Ascending aorta (tissue), 2 donors: ENCODE results near the gene LRP8. TPM values are rescaled to one million over a fixed set of nuclear protein-coding genes. Genes with fewer than 3 reads are reported as not detected.

Experiments
- DNase-seq, 2 donors: peaks; one replicate each; pipeline ENCODE4 v3.0.0-alpha.2; 2019; ENCODE audit warnings: low spot score in 2 of 2
- H3K27ac ChIP-seq, 2 donors: fragments of 200-600 bp; sonication (generic); one replicate each; pipeline ENCODE4 v1.5.1; 2016 to 2017; ENCODE audit warnings: mild to moderate bottlenecking in 1 of 2
- H3K27me3 ChIP-seq: fragments of 200-600 bp; sonication (generic); one replicate; pipeline ENCODE4 v1.5.1; 2017
- H3K36me3 ChIP-seq, 2 donors: fragments of 200-600 bp; sonication (generic); one replicate each; pipeline ENCODE4 v1.5.1; 2016
- H3K4me1 ChIP-seq, 2 donors: fragments of 200-600 bp; sonication (generic); one replicate each; pipeline ENCODE4 v1.5.1; 2016 to 2017; ENCODE audit warnings: mild to moderate bottlenecking in 1 of 2
- H3K4me3 ChIP-seq, 2 donors: fragments of 200-600 bp; sonication (generic); one replicate each; pipeline ENCODE4 v1.5.1; 2016 to 2017; ENCODE audit warnings: mild to moderate bottlenecking in 1 of 2
- H3K9me3 ChIP-seq, 2 donors: fragments of 200-600 bp; sonication (generic); one replicate each; pipeline ENCODE4 v1.5.1; 2016
- intact Hi-C: fragments of 100-400 bp; cut with DNase I; formaldehyde crosslinking; loops from one replicate; pipeline ENCODE4 v1.15.1; 2023
- total RNA-seq: library from RNA; depleted of rRNA; stranded (reverse); fragments of >200 nt; gene quantifications from one replicate; pipeline ENCODE4 v1.1.0, GENCODE V29; 2016
- TF ChIP-seq, protein P1 (sequence below), 3 experiments: fragments of 200-600 bp in 2 of 3; fragments of 450-650 bp in 1 of 3; sonication (generic) in 2 of 3; IDR thresholded peaks; one replicate each; pipeline ENCODE4 v1.5.1; 2016 to 2019; ENCODE audit warnings: antibody characterized with exemption in 3 of 3, mild to moderate bottlenecking in 1 of 3, moderate library complexity in 1 of 3

Gene LRP8
- total RNA-seq, 1 donor from 2014 or later: 10.0 TPM

DNA sequence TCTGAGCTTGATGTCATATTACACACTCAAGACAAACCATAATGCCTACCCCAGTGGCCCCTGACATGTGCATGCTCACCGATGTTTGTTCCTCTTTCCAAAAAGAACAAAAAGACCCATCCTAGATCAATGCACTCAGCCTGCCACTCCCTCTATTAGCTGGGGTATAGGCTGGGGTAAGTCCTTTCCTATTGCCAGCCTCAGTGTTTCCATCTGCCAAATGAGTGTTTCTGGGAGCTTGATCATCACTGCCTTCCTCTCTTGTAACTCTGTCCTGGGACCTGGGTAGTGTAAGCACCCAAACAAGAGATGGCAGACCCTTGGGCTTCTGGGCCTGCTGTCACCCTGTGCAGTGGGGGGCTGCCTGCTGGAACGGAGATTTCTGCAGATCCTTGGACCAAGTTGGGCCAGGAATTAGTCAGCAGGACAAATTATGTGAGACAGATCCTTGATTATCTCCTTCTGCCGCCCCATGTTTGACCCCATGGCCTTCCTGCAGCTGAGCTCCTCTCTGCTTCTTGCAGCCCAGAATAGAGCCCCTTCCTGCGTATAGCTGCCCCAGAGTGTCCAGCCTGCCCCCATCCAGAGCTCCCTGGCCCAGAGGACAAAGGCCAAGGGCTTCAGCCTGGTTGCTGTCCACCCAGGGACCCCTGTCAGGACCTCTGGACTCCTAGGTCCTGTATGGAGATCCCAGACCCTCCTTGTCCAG lies 31.5 kb upstream of the LRP8 start:
- Histone ChIP-seq H3K4me1 (no peaks in the 10 kb centered on the region), H3K27ac (no peak overlapping the region), H3K4me3 (no peak overlapping the region), H3K27me3 (no peaks in the 10 kb centered on the region), H3K9me3 (peaks cover 0 to 30% of the 10 kb centered on the region in 2 donors), H3K36me3 (no peaks in the 10 kb centered on the region)
- TF ChIP-seq, protein P1, sequence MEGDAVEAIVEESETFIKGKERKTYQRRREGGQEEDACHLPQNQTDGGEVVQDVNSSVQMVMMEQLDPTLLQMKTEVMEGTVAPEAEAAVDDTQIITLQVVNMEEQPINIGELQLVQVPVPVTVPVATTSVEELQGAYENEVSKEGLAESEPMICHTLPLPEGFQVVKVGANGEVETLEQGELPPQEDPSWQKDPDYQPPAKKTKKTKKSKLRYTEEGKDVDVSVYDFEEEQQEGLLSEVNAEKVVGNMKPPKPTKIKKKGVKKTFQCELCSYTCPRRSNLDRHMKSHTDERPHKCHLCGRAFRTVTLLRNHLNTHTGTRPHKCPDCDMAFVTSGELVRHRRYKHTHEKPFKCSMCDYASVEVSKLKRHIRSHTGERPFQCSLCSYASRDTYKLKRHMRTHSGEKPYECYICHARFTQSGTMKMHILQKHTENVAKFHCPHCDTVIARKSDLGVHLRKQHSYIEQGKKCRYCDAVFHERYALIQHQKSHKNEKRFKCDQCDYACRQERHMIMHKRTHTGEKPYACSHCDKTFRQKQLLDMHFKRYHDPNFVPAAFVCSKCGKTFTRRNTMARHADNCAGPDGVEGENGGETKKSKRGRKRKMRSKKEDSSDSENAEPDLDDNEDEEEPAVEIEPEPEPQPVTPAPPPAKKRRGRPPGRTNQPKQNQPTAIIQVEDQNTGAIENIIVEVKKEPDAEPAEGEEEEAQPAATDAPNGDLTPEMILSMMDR (IDR thresholded peaks at IDR 0.05): no peak
- DNase-seq: peak in 1 of 2 donors; percentile 11
- intact Hi-C loops: no loop called here

DNA sequence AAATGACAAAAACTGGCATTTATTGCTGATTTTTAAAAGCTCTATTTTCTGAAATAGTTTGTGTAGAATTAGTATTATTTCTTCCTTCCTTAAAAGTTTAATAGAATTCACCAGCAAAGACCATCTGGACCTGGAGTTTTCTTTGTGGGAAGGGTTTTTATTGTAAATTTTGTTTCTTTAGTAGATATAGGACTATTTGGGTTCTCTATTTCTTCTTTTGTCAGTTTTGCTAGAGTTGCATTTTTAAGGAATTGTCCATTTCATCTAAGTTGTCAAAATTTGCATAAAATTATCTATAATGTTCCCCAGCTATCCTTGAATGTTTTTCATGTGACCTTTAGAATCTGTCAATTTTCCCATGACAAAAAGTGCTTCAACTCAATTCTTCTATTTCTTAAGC lies 28.8 kb upstream of the LRP8 start:
- intact Hi-C loops: no loop called here
- DNase-seq: no peak
- no peaks in the 10 kb centered on the region for H3K36me3 ChIP-seq
- no peaks in the 10 kb centered on the region for H3K27me3 ChIP-seq
- TF ChIP-seq, protein P1 (IDR thresholded peaks at IDR 0.05): no peak
- no peak overlapping the region for H3K4me3 ChIP-seq
- no peak overlapping the region for H3K27ac ChIP-seq
- peaks cover 0 to 30% of the 10 kb centered on the region in 2 donors for H3K9me3 ChIP-seq
- no peaks in the 10 kb centered on the region for H3K4me1 ChIP-seq

DNA sequence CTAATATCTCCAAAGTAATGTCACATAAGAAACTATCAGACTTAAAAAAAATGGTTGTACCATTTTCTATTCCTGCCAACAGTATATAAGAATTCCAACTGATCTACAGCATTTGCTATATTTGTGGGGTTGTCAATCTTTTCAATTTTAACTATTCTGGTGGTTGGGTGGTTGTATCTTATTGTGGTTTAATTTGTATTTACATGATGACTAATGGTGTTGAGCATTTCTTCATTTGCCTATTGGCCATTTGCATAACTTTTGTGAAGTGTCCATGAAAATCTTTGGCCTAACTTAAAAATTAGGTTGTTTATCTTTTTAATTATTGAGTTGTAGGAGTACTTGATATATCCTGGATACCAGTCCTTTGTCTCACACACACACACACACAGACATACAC lies 26.2 kb upstream of the LRP8 start:
- intact Hi-C loops: no loop called here
- no peaks in the 10 kb centered on the region for H3K27me3 ChIP-seq
- TF ChIP-seq, protein P1 (IDR thresholded peaks at IDR 0.05): no peak

GRCh38 chr1:53352561-53352960 lies 24.7 kb upstream of the LRP8 start:
- DNase-seq: no peak
- TF ChIP-seq, protein P1 (IDR thresholded peaks at IDR 0.05): no peak
- no peak overlapping the region for H3K27ac ChIP-seq

More for the DNA sequence above, 26.2 kb upstream of the LRP8 start:
- Histone ChIP-seq H3K36me3 (no peaks in the 10 kb centered on the region), H3K4me3 (no peak overlapping the region), H3K4me1 (no peaks in the 10 kb centered on the region), H3K27ac (no peak overlapping the region), H3K9me3 (peaks cover 0 to 30% of the 10 kb centered on the region in 2 donors)
- DNase-seq: no peak

DNA sequence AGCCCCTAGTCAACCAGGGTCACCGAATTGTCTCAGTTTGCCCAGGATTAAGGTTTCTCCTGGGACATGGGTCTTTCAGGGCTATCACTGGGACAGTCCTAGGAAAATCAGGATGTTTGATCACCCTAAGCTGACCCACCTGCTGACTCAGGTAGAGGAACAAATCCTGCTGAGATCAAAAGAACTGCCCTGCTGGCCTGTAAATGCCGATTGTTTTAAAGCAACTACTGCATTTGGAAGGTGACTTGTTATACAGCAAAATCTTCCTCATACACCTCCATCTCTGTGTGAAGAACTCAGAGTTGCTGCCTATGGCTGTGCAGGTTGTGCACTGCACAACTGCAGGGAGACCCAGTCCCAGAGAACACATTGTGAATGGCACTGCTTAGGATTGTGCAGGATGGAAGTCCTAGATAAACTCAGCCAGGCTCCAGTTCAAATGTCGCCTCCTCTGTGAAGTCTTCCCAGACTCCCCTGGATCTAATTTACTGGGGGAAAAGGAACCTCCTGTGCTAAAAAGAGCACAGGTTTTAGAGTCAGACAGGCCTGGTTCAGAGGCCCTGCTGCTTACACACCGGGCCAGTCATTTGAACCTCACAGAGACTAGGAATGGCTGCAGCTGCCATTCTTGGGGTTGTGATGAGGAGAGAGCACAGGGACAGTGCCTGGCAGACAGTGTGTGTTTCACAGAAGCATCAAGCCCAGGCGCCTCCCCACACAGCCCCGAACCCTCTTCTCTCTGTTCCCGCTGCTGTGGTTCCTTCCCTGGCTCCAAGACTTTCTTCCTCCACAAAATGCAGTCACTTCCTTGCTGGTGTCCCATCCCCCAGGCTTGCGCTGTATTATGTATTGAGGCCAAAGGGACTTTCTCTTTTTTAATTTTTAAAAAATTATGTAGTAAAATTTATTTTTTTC lies 23.2 kb upstream of the LRP8 start:
- DNase-seq: peak in 1 of 2 donors; percentile 22
- H3K9me3 ChIP-seq: peaks cover 0 to 5% of the 10 kb centered on the region in 2 donors
- no peak overlapping the region for H3K4me3 ChIP-seq
- H3K27ac ChIP-seq: no peak overlapping the region
- no peaks in the 10 kb centered on the region for H3K4me1 ChIP-seq
- no peaks in the 10 kb centered on the region for H3K36me3 ChIP-seq
- intact Hi-C loops: no loop called here
- TF ChIP-seq, protein P1 (IDR thresholded peaks at IDR 0.05): no peak
- H3K27me3 ChIP-seq: no peaks in the 10 kb centered on the region

More at GRCh38 chr1:53352561-53352960, 24.7 kb upstream of the LRP8 start:
- H3K36me3 ChIP-seq: no peaks in the 10 kb centered on the region
- intact Hi-C loops: no loop called here
- H3K27me3 ChIP-seq: no peaks in the 10 kb centered on the region
- H3K9me3 ChIP-seq: peaks cover 0 to 19% of the 10 kb centered on the region in 2 donors
- no peak overlapping the region for H3K4me3 ChIP-seq
- no peaks in the 10 kb centered on the region for H3K4me1 ChIP-seq
